WTC11 (cell line): ENCODE measurements around the gene FRMD4A. TPM values are rescaled to one million over a fixed set of nuclear protein-coding genes. Genes with fewer than 3 reads are reported as not detected.

Experiments
- ATAC-seq: fragments of 200-7000 bp; cut with Tn5 transposase; 2 replicates; pipeline ENCODE4 v1.10.0; 2021; ENCODE audit warnings: mild to moderate bottlenecking, moderate library complexity
- CTCF ChIA-PET: fragments of 300-600 bp; sonication (Branson Sonifier 250); formaldehyde crosslinking; loops from one replicate; lab custom pipeline; 2021; ENCODE audit warnings: antibody characterized with exemption; lab: Charles Lee
- POLR2A ChIA-PET: fragments of 350-600 bp; sonication (Branson Sonifier 250); formaldehyde crosslinking; loops from one replicate; lab custom pipeline; 2021; ENCODE audit warnings: antibody characterized with exemption; lab: Charles Lee
- DNase-seq: peaks from one replicate; pipeline ENCODE4 v3.0.0; 2021; ENCODE audit warnings: low spot score
- H3K27ac Mint-ChIP-seq: 2 replicates; pipeline ENCODE4 v1.8.0; 2021; ENCODE audit warnings: mixed read lengths
- H3K27me3 Mint-ChIP-seq: 2 replicates; pipeline ENCODE4 v1.8.0; 2021; ENCODE audit warnings: low read depth, mild to moderate bottlenecking, moderate library complexity, mixed read lengths
- H3K36me3 Mint-ChIP-seq: 2 replicates; pipeline ENCODE4 v1.8.0; 2021; ENCODE audit warnings: mixed read lengths
- H3K4me1 Mint-ChIP-seq: 2 replicates; pipeline ENCODE4 v1.8.0; 2022; ENCODE audit warnings: mixed read lengths
- H3K4me3 Mint-ChIP-seq: 2 replicates; pipeline ENCODE4 v1.8.0; 2021; ENCODE audit warnings: mild to moderate bottlenecking, moderate library complexity, mixed read lengths
- H3K9me3 Mint-ChIP-seq: 2 replicates; pipeline ENCODE4 v1.8.0; 2021; ENCODE audit warnings: mixed read lengths
- AR ChIP-seq: fragments of 250-450 bp; sonication (Bioruptor Pico); IDR thresholded peaks from 2 replicates; pipeline ENCODE4 v1.9.0; 2021; ENCODE audit warnings: mild to moderate bottlenecking
- ATF2 ChIP-seq: sonication (generic); formaldehyde crosslinking; IDR thresholded peaks from 2 replicates; pipeline ENCODE4 v1.8.1; 2022; ENCODE audit warnings: low read depth, missing genetic modification reagents, borderline replicate concordance
- CBFB ChIP-seq: sonication (generic); formaldehyde crosslinking; IDR thresholded peaks from 2 replicates; pipeline ENCODE4 v1.8.1; 2022; ENCODE audit warnings: mild to moderate bottlenecking, low read depth, missing genetic modification reagents
- CDX4 ChIP-seq: fragments of 250-450 bp; sonication (Bioruptor Pico); IDR thresholded peaks from 2 replicates; pipeline ENCODE4 v1.9.0; 2021; ENCODE audit warnings: moderate library complexity, mild to moderate bottlenecking, inconsistent platforms, borderline replicate concordance
- CREB1 ChIP-seq: sonication (generic); formaldehyde crosslinking; IDR thresholded peaks from 2 replicates; pipeline ENCODE4 v1.8.0; 2023; ENCODE audit warnings: mild to moderate bottlenecking, missing genetic modification reagents
- E2F1 ChIP-seq: sonication (generic); formaldehyde crosslinking; IDR thresholded peaks from 2 replicates; pipeline ENCODE4 v1.8.0; 2022; ENCODE audit warnings: mild to moderate bottlenecking, missing genetic modification reagents
- FOXP1 ChIP-seq: sonication (generic); formaldehyde crosslinking; IDR thresholded peaks from 2 replicates; pipeline ENCODE4 v1.8.0; 2022; ENCODE audit warnings: missing genetic modification reagents, mild to moderate bottlenecking, moderate library complexity, borderline replicate concordance
- IRF2 ChIP-seq: sonication (generic); formaldehyde crosslinking; IDR thresholded peaks from 2 replicates; pipeline ENCODE4 v1.8.0; 2022; ENCODE audit warnings: low read depth, missing genetic modification reagents, borderline replicate concordance
- MAX ChIP-seq: sonication (generic); formaldehyde crosslinking; IDR thresholded peaks from 2 replicates; pipeline ENCODE4 v1.8.0; 2022; ENCODE audit warnings: mild to moderate bottlenecking, missing genetic modification reagents
- MYBL2 ChIP-seq: sonication (generic); formaldehyde crosslinking; IDR thresholded peaks from 2 replicates; pipeline ENCODE4 v1.8.1; 2023; ENCODE audit warnings: mild to moderate bottlenecking, moderate library complexity, missing genetic modification reagents
- NFYB ChIP-seq: sonication (generic); formaldehyde crosslinking; conservative IDR thresholded peaks from 2 replicates; pipeline ENCODE4 v1.8.0; 2022; ENCODE audit warnings: low read depth, missing genetic modification reagents
- NR1H2 ChIP-seq: sonication (generic); formaldehyde crosslinking; IDR thresholded peaks from 2 replicates; pipeline ENCODE4 v1.9.0; 2021; ENCODE audit warnings: mild to moderate bottlenecking, moderate library complexity, missing genetic modification reagents
- PREB ChIP-seq: sonication (generic); formaldehyde crosslinking; IDR thresholded peaks from 2 replicates; pipeline ENCODE4 v1.8.1; 2022; ENCODE audit warnings: mild to moderate bottlenecking, missing genetic modification reagents, moderate library complexity, borderline replicate concordance
- RELA ChIP-seq: sonication (generic); formaldehyde crosslinking; IDR thresholded peaks from 2 replicates; pipeline ENCODE4 v1.8.1; 2022; ENCODE audit warnings: missing genetic modification reagents, mild to moderate bottlenecking, borderline replicate concordance
- SOX15 ChIP-seq: fragments of 250-450 bp; sonication (Bioruptor Pico); IDR thresholded peaks from 2 replicates; pipeline ENCODE4 v1.9.0; 2021; ENCODE audit warnings: mild to moderate bottlenecking
- SP1 ChIP-seq: sonication (generic); formaldehyde crosslinking; conservative IDR thresholded peaks from 2 replicates; pipeline ENCODE4 v1.8.1; 2022; ENCODE audit warnings: missing genetic modification reagents
- STAT6 ChIP-seq: sonication (generic); formaldehyde crosslinking; conservative IDR thresholded peaks from 2 replicates; pipeline ENCODE4 v1.8.1; 2023; ENCODE audit warnings: mild to moderate bottlenecking, low read depth, missing genetic modification reagents, moderate library complexity
- TP53 ChIP-seq: sonication (generic); formaldehyde crosslinking; IDR thresholded peaks from 2 replicates; pipeline ENCODE4 v1.8.1; 2023; ENCODE audit warnings: mild to moderate bottlenecking, missing genetic modification reagents
- USF2 ChIP-seq: sonication (generic); formaldehyde crosslinking; IDR thresholded peaks from 2 replicates; pipeline ENCODE4 v1.8.1; 2023; ENCODE audit warnings: mild to moderate bottlenecking, missing genetic modification reagents, moderate library complexity
- ZNF121 ChIP-seq: sonication (generic); formaldehyde crosslinking; IDR thresholded peaks from 2 replicates; pipeline ENCODE4 v1.8.0; 2023; ENCODE audit warnings: missing genetic modification reagents
- ZNF219 ChIP-seq: sonication (generic); formaldehyde crosslinking; IDR thresholded peaks from 2 replicates; pipeline ENCODE4 v1.8.0; 2023; ENCODE audit warnings: missing genetic modification reagents, mild to moderate bottlenecking, borderline replicate concordance
- ZNF416 ChIP-seq: fragments of 250-450 bp; sonication (Bioruptor Pico); IDR thresholded peaks from 2 replicates; pipeline ENCODE4 v1.9.0; 2021; ENCODE audit warnings: mild to moderate bottlenecking, inconsistent platforms
- ZNF671 ChIP-seq: fragments of 250-450 bp; sonication (Bioruptor Pico); IDR thresholded peaks from 2 replicates; pipeline ENCODE4 v1.8.0; 2021; ENCODE audit warnings: mild to moderate bottlenecking
- total RNA-seq: library from RNA; stranded (reverse); gene quantifications from 3 replicates; pipeline ENCODE4 v1.2.3, GENCODE V29; 2021

The FRMD4A gene
- total RNA-seq, 1 experiment from 2014 or later, result 35.5 TPM

- TF ChIP-seq USF2, result no peak
Observed at GRCh38 chr10:13715100-13715499, 615.6 kb downstream of the FRMD4A start (continued).

GRCh38 chr10:13712837-13713581 is 617.7 kb downstream of the FRMD4A start:
- Mint-ChIP-seq H3K27me3 (no peaks in the 10 kb centered on the region), H3K4me3 (no peak overlapping the region), H3K4me1 (peaks cover 62% of the 10 kb centered on the region), H3K36me3 (no peaks in the 10 kb centered on the region), H3K27ac (peak overlapping the region; percentile 33; the same call in 1 of the 2 replicates), H3K9me3 (no peaks in the 10 kb centered on the region)
- DNase-seq, result no peak
- CTCF ChIA-PET, result no interaction called here
- POLR2A ChIA-PET, result interaction anchor here (0.6 kb wide), 1 partner anchor 8 kb away, joined by 3 read pairs; no protein-coding TSS in a partner anchor
- ATAC-seq, result peak; percentile 17; the same call in 1 of the 2 replicates
- no peak for TF ChIP-seq ZNF121 (CRISPR knock-in tag)
- no peak for TF ChIP-seq SOX15 (CRISPR knock-in tag)
- TF ChIP-seq RELA, result no peak
- no peak for TF ChIP-seq E2F1 (CRISPR knock-in tag)
- no peak for TF ChIP-seq CDX4 (CRISPR knock-in tag)
- TF ChIP-seq STAT6 (CRISPR knock-in tag), result no peak
- no peak for TF ChIP-seq MAX
- TF ChIP-seq TP53 (CRISPR knock-in tag), result no peak
- no peak for TF ChIP-seq NFYB (CRISPR knock-in tag)
- no peak for TF ChIP-seq CREB1 (CRISPR knock-in tag)
- no peak for TF ChIP-seq ZNF219 (CRISPR knock-in tag)

GRCh38 chr10:13712476-13712836 is 618.3 kb downstream of the FRMD4A start:
- DNase-seq, result no peak
- Mint-ChIP-seq H3K36me3 (no peaks in the 10 kb centered on the region), H3K27ac (no peak overlapping the region), H3K4me1 (peaks cover 63% of the 10 kb centered on the region), H3K27me3 (no peaks in the 10 kb centered on the region), H3K9me3 (no peaks in the 10 kb centered on the region), H3K4me3 (no peak overlapping the region)
- no peak for ATAC-seq
- ChIA-PET CTCF (no interaction called here), POLR2A (no interaction called here)
- TF ChIP-seq MYBL2 (CRISPR knock-in tag) (no peak), NR1H2 (CRISPR knock-in tag) (no peak), SP1 (CRISPR knock-in tag) (no peak), ATF2 (no peak), ZNF416 (CRISPR knock-in tag) (no peak), IRF2 (no peak), AR (CRISPR knock-in tag) (no peak), CBFB (CRISPR knock-in tag) (no peak), FOXP1 (no peak), PREB (CRISPR knock-in tag) (no peak), ZNF671 (CRISPR knock-in tag) (no peak)
